IMR-90 (cell line): Measurements from ENCODE around the gene PLCL2. TPM values are rescaled to one million over a fixed set of nuclear protein-coding genes. Genes with fewer than 3 reads are reported as not detected.

Experiments
- ATAC-seq: fragments of 200-7000 bp; cut with Tn5 transposase; 2 replicates; pipeline ENCODE4 v1.9.1; 2020; ENCODE audit warnings: low read depth, mild to moderate bottlenecking, moderate library complexity
- BruUV-seq: library from RNA; stranded (reverse); fragments of 400-500 nt; replicated peaks from 2 replicates; lab custom pipeline; 2021; lab: Mats Ljungman, UMichigan
- CTCF ChIA-PET: fragments of 300-600 bp; formaldehyde crosslinking; extraction: SDS; loops from one replicate; lab custom pipeline; 2021; ENCODE audit warnings: antibody characterized with exemption; lab: Yijun Ruan, JAX
- POLR2A ChIA-PET: fragments of 300-600 bp; sonication (Branson Sonifier 250); formaldehyde crosslinking; loops from one replicate; lab custom pipeline; 2022; ENCODE audit warnings: antibody characterized with exemption; ENCODE audit not compliant: unreplicated experiment; lab: Charles Lee
- DNase-seq: peaks from one replicate; pipeline ENCODE4 v3.0.0; 2013
- H2AFZ ChIP-seq: replicated peaks from 2 replicates; pipeline ENCODE3; 2013; ENCODE audit warnings: low read length, mild to moderate bottlenecking; ENCODE audit not compliant: poor library complexity
- H2AK5ac ChIP-seq: 2 replicates; pipeline ENCODE4 v1.6.1; 2013; ENCODE audit warnings: low read depth, low read length, inconsistent platforms
- H2AK9ac ChIP-seq: replicated peaks from 2 replicates; pipeline ENCODE3; 2013; ENCODE audit warnings: mild to moderate bottlenecking, low read depth, low read length, moderate library complexity; ENCODE audit not compliant: poor library complexity
- H2BK120ac ChIP-seq: 2 replicates; pipeline ENCODE4 v1.6.1; 2013; ENCODE audit warnings: low read depth, low read length, inconsistent platforms
- H2BK15ac ChIP-seq: 3 replicates; pipeline ENCODE4 v1.6.1; 2013; ENCODE audit warnings: low read depth, low read length, inconsistent platforms
- H2BK20ac ChIP-seq: 2 replicates; pipeline ENCODE4 v1.6.1; 2013; ENCODE audit warnings: low read depth, mild to moderate bottlenecking, inconsistent platforms, low read length, moderate library complexity
- H2BK5ac ChIP-seq: 2 replicates; pipeline ENCODE4 v1.6.1; 2013; ENCODE audit warnings: mild to moderate bottlenecking, low read depth, low read length, inconsistent platforms; ENCODE audit not compliant: poor library complexity, severe bottlenecking
- H3K14ac ChIP-seq: replicated peaks from 2 replicates; pipeline ENCODE4 v1.6.1; 2013; ENCODE audit warnings: low read depth, low read length, inconsistent platforms
- H3K18ac ChIP-seq: 2 replicates; pipeline ENCODE4 v1.6.1; 2013; ENCODE audit warnings: low read depth, low read length, control low read depth
- H3K23ac ChIP-seq: 2 replicates; pipeline ENCODE4 v1.6.1; 2013; ENCODE audit warnings: low read depth, low read length, inconsistent platforms
- H3K27ac ChIP-seq: 2 replicates; pipeline ENCODE4 v1.5.1; 2013; ENCODE audit warnings: mild to moderate bottlenecking, control low read depth, low read length; ENCODE audit not compliant: insufficient read depth
- H3K27me3 ChIP-seq: 2 replicates; pipeline ENCODE4 v1.6.1; 2013; ENCODE audit warnings: low read length; ENCODE audit not compliant: control insufficient read depth, insufficient read depth
- H3K36me3 ChIP-seq: 2 replicates; pipeline ENCODE4 v1.6.1; 2013; ENCODE audit warnings: low read length, mixed read lengths; ENCODE audit not compliant: control insufficient read depth, insufficient read depth
- H3K4ac ChIP-seq: 2 replicates; pipeline ENCODE4 v1.6.1; 2013; ENCODE audit warnings: low read depth, low read length, inconsistent platforms
- H3K4me1 ChIP-seq: 2 replicates; pipeline ENCODE4 v1.6.1; 2013; ENCODE audit warnings: low read length, mixed read lengths; ENCODE audit not compliant: control insufficient read depth, insufficient read depth
- H3K4me2 ChIP-seq: 2 replicates; pipeline ENCODE4 v1.6.1; 2013; ENCODE audit warnings: low read depth, mild to moderate bottlenecking, control low read depth, low read length, moderate library complexity
- H3K4me3 ChIP-seq: 2 replicates; pipeline ENCODE4 v1.5.1; 2013; ENCODE audit warnings: low read depth, mild to moderate bottlenecking, control low read depth, low read length, moderate library complexity; ENCODE audit not compliant: insufficient read depth
- H3K56ac ChIP-seq: 2 replicates; pipeline ENCODE4 v1.6.1; 2013; ENCODE audit warnings: low read length, inconsistent platforms; ENCODE audit not compliant: insufficient read depth; ENCODE audit errors: extremely low read depth
- H3K79me1 ChIP-seq, 2 experiments: 2 replicates each; pipeline ENCODE4 v1.6.1; 2013; ENCODE audit warnings: low read length in 2 of 2, inconsistent platforms in 1 of 2, low read depth in 1 of 2
- H3K9ac ChIP-seq: 2 replicates; pipeline ENCODE4 v1.6.1; 2013; ENCODE audit warnings: low read depth, low read length, control low read depth
- H3K9me1 ChIP-seq: 2 replicates; pipeline ENCODE4 v1.6.1; 2013; ENCODE audit warnings: low read length, inconsistent platforms; ENCODE audit not compliant: insufficient read depth
- H3K9me3 ChIP-seq: 2 replicates; pipeline ENCODE4 v1.6.1; 2013; ENCODE audit warnings: low read length; ENCODE audit not compliant: control insufficient read depth, insufficient read depth
- H4K20me1 ChIP-seq: 2 replicates; pipeline ENCODE4 v1.6.1; 2013; ENCODE audit warnings: low read length, inconsistent platforms; ENCODE audit not compliant: insufficient read depth
- H4K5ac ChIP-seq: 2 replicates; pipeline ENCODE4 v1.6.1; 2013; ENCODE audit warnings: mild to moderate bottlenecking, low read depth, low read length, control low read depth
- H4K8ac ChIP-seq, 2 experiments: 2 replicates each; pipeline ENCODE4 v1.6.1; 2013; ENCODE audit warnings: low read depth in 2 of 2, low read length in 2 of 2, control low read depth in 1 of 2, inconsistent platforms in 1 of 2
- H4K91ac ChIP-seq: 2 replicates; pipeline ENCODE4 v1.6.1; 2013; ENCODE audit warnings: low read depth, low read length, inconsistent platforms; ENCODE audit not compliant: insufficient read depth
- BHLHE40 ChIP-seq: fragments of 150-350 bp; IDR thresholded peaks from 2 replicates; pipeline ENCODE4 v1.6.1; 2016; ENCODE audit warnings: mild to moderate bottlenecking, low read depth, low read length
- CEBPB ChIP-seq: IDR thresholded peaks from 2 replicates; pipeline ENCODE4 v1.6.1; 2012; ENCODE audit warnings: low read depth, low read length, improper control_type of control experiment
- CHD1 ChIP-seq: IDR thresholded peaks from 2 replicates; pipeline ENCODE4 v1.6.1; 2012; ENCODE audit warnings: low read depth, low read length, improper control_type of control experiment
- FOS ChIP-seq: fragments of 150-350 bp; IDR thresholded peaks from 2 replicates; pipeline ENCODE4 v1.6.1; 2016; ENCODE audit warnings: low read depth, low read length
- MAFK ChIP-seq: IDR thresholded peaks from 2 replicates; pipeline ENCODE4 v1.6.1; 2012; ENCODE audit warnings: low read depth, low read length, improper control_type of control experiment
- MAZ ChIP-seq: IDR thresholded peaks from 2 replicates; pipeline ENCODE4 v1.6.1; 2012; ENCODE audit warnings: low read depth, mild to moderate bottlenecking, low read length, improper control_type of control experiment, moderate library complexity, borderline replicate concordance
- MXI1 ChIP-seq: IDR thresholded peaks from 2 replicates; pipeline ENCODE4 v1.6.1; 2012; ENCODE audit warnings: low read depth, mild to moderate bottlenecking, low read length, moderate library complexity, borderline replicate concordance
- NFE2L2 ChIP-seq: fragments of 150-350 bp; IDR thresholded peaks from 2 replicates; pipeline ENCODE4 v1.6.1; 2016; ENCODE audit warnings: low read depth, mild to moderate bottlenecking, low read length
- POLR2A ChIP-seq: IDR thresholded peaks from 2 replicates; pipeline ENCODE4 v1.6.1; 2012; ENCODE audit warnings: mild to moderate bottlenecking, low read depth, low read length
- RAD21 ChIP-seq: IDR thresholded peaks from 2 replicates; pipeline ENCODE4 v1.6.1; 2012; ENCODE audit warnings: low read length, improper control_type of control experiment
- RCOR1 ChIP-seq: IDR thresholded peaks from 2 replicates; pipeline ENCODE4 v1.6.1; 2012; ENCODE audit warnings: mild to moderate bottlenecking, low read length, improper control_type of control experiment; ENCODE audit not compliant: insufficient replicate concordance
- RFX5 ChIP-seq: IDR thresholded peaks from 2 replicates; pipeline ENCODE4 v1.8.0; 2012; ENCODE audit warnings: low read depth, mild to moderate bottlenecking, low read length, moderate library complexity
- SMC3 ChIP-seq: fragments of 150-350 bp; IDR thresholded peaks from 2 replicates; pipeline ENCODE4 v1.6.1; 2016; ENCODE audit warnings: low read depth, mild to moderate bottlenecking, antibody characterized with exemption, low read length, moderate library complexity
- USF2 ChIP-seq: fragments of 150-350 bp; IDR thresholded peaks from 2 replicates; pipeline ENCODE4 v1.6.1; 2017; ENCODE audit warnings: mild to moderate bottlenecking, antibody characterized with exemption, low read length, low read depth
- WGBS, 2 experiments: methylation state at CpG; one replicate each; pipeline versions ENCODE4 v1.1.5 to v1.1.7; 2013; ENCODE audit warnings: missing lambda C conversion rate in 2 of 2; ENCODE audit not compliant: insufficient read length in 1 of 2; ENCODE audit errors: extremely low coverage in 2 of 2; 5-methylcytosine and 5-hydroxymethylcytosine counted together
- dilution Hi-C: fragments of 300-500 bp; cut with HindIII; formaldehyde crosslinking; loops from one replicate; pipeline ENCODE4 v1.14.3; 2018; ENCODE audit warnings: low sequenced_read_pairs; ENCODE audit not compliant: unreplicated experiment
- in situ Hi-C: fragments of 300-500 bp; cut with MboI; formaldehyde crosslinking; loops from 3 replicates; pipeline ENCODE4 v1.14.3; 2019; ENCODE audit warnings: low sequenced_read_pairs, inconsistent platforms, mixed read lengths
- intact Hi-C: fragments of 100-400 bp; cut with micrococcal nuclease; formaldehyde crosslinking; loops from 2 replicates; pipeline ENCODE4 v1.10.0; 2022
- polyA plus RNA-seq, 3 experiments: library from polyadenylated mRNA; depleted of rRNA; stranded (reverse); fragments of >200 nt; gene quantifications; 2 replicates each; pipeline ENCODE4 v1.2.3, GENCODE V29; 2012; ENCODE audit warnings: low replicate concordance in 1 of 3
- total RNA-seq: library from RNA; depleted of rRNA; stranded (reverse); fragments of >200 nt; gene quantifications from 2 replicates; pipeline ENCODE4 v1.2.3, GENCODE V29; 2012
- TF ChIP-seq, protein P1 (sequence below): conservative IDR thresholded peaks from 2 replicates; pipeline ENCODE4 v1.5.1; 2012; ENCODE audit warnings: mild to moderate bottlenecking, low read depth, low read length, improper control_type of control experiment
- TF ChIP-seq, protein P2 (sequence below): fragments of 150-350 bp; IDR thresholded peaks from 2 replicates; pipeline ENCODE4 v1.6.1; 2016; ENCODE audit warnings: low read depth, mild to moderate bottlenecking, low read length, moderate library complexity, borderline replicate concordance

The PLCL2 gene
- total and polyA plus RNA-seq, 2 of the 4 experiments (the other 2 are of a cell fraction), result 0.92 to 3.8 TPM

DNA sequence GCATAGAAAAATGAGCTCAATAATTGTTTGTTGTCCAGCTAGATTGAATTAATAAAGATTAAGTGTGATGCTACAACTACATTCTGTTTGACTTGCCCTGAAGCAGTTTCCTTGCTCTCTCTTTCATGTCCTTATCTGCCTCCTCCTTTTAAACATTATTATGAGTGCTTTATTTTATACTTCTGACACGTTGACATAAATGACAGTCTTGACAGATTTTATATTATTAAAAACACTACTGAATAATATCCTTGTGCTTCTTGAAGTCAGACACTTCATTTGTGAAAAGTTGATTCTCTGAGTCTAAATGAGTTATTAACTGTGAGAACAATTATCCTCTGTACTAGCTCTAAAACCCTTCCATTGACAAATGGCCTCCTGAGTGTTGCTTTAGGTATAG lies 58.2 kb downstream of the PLCL2 start:
- dilution Hi-C loops, result no loop called here
- Histone ChIP-seq H2BK20ac (no peak overlapping the region), H4K91ac (no peak overlapping the region), H2AK5ac (no peak overlapping the region), H3K4me2 (no peak overlapping the region), H3K56ac (no peak overlapping the region), H3K27me3 (no peaks in the 10 kb centered on the region; the same call in 1 of the 2 replicates), H2BK120ac (no peak overlapping the region), H2AK9ac (no peak overlapping the region), H2AFZ (no peak overlapping the region), H3K4me1 (no peaks in the 10 kb centered on the region), H3K18ac (no peak overlapping the region), H2BK15ac (no peak overlapping the region), H3K9me3 (no peaks in the 10 kb centered on the region), H3K27ac (no peak overlapping the region), H3K9ac (no peak overlapping the region), H4K8ac (no peak overlapping the region), H3K36me3 (no peaks in the 10 kb centered on the region), H3K9me1 (no peaks in the 10 kb centered on the region), H3K4ac (no peak overlapping the region), H3K23ac (no peak overlapping the region), H2BK5ac (no peak overlapping the region), H3K4me3 (no peak overlapping the region), H4K20me1 (no peaks in the 10 kb centered on the region), H3K14ac (no peak overlapping the region), H4K5ac (no peak overlapping the region), H3K79me1 (no peaks in the 10 kb centered on the region; a peak in 1 of 4 replicates)
- DNase-seq, result no peak
- ChIA-PET CTCF (no interaction called here), POLR2A (no interaction called here)
- WGBS, 2 experiments, result no CpG with 5 or more reads among the region's 1 CpG
- TF ChIP-seq CEBPB (no peak), MAZ (no peak), POLR2A (no peak), NFE2L2 (no peak), CHD1 (no peak), USF2 (no peak), RCOR1 (no peak), BHLHE40 (no peak), RFX5 (no peak), MAFK (no peak), SMC3 (no peak), RAD21 (no peak), FOS (no peak), MXI1 (no peak)
- TF ChIP-seq, protein P1, sequence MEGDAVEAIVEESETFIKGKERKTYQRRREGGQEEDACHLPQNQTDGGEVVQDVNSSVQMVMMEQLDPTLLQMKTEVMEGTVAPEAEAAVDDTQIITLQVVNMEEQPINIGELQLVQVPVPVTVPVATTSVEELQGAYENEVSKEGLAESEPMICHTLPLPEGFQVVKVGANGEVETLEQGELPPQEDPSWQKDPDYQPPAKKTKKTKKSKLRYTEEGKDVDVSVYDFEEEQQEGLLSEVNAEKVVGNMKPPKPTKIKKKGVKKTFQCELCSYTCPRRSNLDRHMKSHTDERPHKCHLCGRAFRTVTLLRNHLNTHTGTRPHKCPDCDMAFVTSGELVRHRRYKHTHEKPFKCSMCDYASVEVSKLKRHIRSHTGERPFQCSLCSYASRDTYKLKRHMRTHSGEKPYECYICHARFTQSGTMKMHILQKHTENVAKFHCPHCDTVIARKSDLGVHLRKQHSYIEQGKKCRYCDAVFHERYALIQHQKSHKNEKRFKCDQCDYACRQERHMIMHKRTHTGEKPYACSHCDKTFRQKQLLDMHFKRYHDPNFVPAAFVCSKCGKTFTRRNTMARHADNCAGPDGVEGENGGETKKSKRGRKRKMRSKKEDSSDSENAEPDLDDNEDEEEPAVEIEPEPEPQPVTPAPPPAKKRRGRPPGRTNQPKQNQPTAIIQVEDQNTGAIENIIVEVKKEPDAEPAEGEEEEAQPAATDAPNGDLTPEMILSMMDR, result no peak
- TF ChIP-seq, protein P2, sequence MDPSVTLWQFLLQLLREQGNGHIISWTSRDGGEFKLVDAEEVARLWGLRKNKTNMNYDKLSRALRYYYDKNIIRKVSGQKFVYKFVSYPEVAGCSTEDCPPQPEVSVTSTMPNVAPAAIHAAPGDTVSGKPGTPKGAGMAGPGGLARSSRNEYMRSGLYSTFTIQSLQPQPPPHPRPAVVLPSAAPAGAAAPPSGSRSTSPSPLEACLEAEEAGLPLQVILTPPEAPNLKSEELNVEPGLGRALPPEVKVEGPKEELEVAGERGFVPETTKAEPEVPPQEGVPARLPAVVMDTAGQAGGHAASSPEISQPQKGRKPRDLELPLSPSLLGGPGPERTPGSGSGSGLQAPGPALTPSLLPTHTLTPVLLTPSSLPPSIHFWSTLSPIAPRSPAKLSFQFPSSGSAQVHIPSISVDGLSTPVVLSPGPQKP, result no peak
- intact Hi-C loops, result no loop called here
- no peak for ATAC-seq
- BruUV-seq, result no TSS peak
- in situ Hi-C loops, result no loop called here
